ENCODE results near the gene TUFT1. TPM values are rescaled to one million over a fixed set of nuclear protein-coding genes. Genes with fewer than 3 reads are reported as not detected.
A peak's percentile ranks its signal among the peaks of the same experiment; 100 is the strongest.
"Not testable (repeated sequence)": the region's sequence is repeated elsewhere in the genome, so short reads cannot be mapped to it uniquely, and the experiment has no call there.

TUFT1 gene
- total RNA-seq, 1 experiment from 2014 or later, result 19.4 TPM

- no peak for DNase-seq (ENCODE audit: low read depth)
These were observed 27.8 kb upstream of the TUFT1 start for GRCh38 chr1:151512326-151512725.

GRCh38 chr1:151512801-151513625 is 27.1 kb upstream of the TUFT1 start:
- DNase-seq (ENCODE audit: low read depth), result no peak

GRCh38 chr1:151513626-151514121 is 26.4 kb upstream of the TUFT1 start:
- DNase-seq (ENCODE audit: low read depth), result peak; percentile 58

GRCh38 chr1:151514366-151514765 is 25.7 kb upstream of the TUFT1 start:
- DNase-seq (ENCODE audit: low read depth), result no peak

GRCh38 chr1:151515265-151515664 is 24.8 kb upstream of the TUFT1 start:
- no peak for DNase-seq (ENCODE audit: low read depth)

GRCh38 chr1:151516031-151516511 is 24.0 kb upstream of the TUFT1 start:
- no peak for DNase-seq (ENCODE audit: low read depth)

GRCh38 chr1:151518431-151518830 is 21.7 kb upstream of the TUFT1 start:
- DNase-seq (ENCODE audit: low read depth), result no peak

GRCh38 chr1:151518936-151519335 is 21.2 kb upstream of the TUFT1 start:
- DNase-seq (ENCODE audit: low read depth), result no peak

GRCh38 chr1:151519667-151520066 is 20.4 kb upstream of the TUFT1 start:
- no peak for DNase-seq (ENCODE audit: low read depth)

- DNase-seq (ENCODE audit: low read depth), result no peak
These were observed 19.8 kb upstream of the TUFT1 start for GRCh38 chr1:151520359-151520758.

GRCh38 chr1:151522427-151522826 is 17.7 kb upstream of the TUFT1 start:
- DNase-seq (ENCODE audit: low read depth), result not testable (repeated sequence)

GRCh38 chr1:151523326-151523725 is 16.8 kb upstream of the TUFT1 start:
- DNase-seq (ENCODE audit: low read depth), result no peak

GRCh38 chr1:151524736-151525135 is 15.4 kb upstream of the TUFT1 start:
- no peak for DNase-seq (ENCODE audit: low read depth)

- DNase-seq (ENCODE audit: low read depth), result no peak
These were observed 13.2 kb upstream of the TUFT1 start for GRCh38 chr1:151526735-151527525.

- no peak for DNase-seq (ENCODE audit: low read depth)
These were observed 10.9 kb upstream of the TUFT1 start for GRCh38 chr1:151529211-151529702.

GRCh38 chr1:151529781-151530180 is 10.3 kb upstream of the TUFT1 start:
- no peak for DNase-seq (ENCODE audit: low read depth)

GRCh38 chr1:151530461-151530860 is 9.6 kb upstream of the TUFT1 start:
- no peak for DNase-seq (ENCODE audit: low read depth)

- no peak for DNase-seq (ENCODE audit: low read depth)
These were observed 6.2 kb upstream of the TUFT1 start for GRCh38 chr1:151533870-151534269.

GRCh38 chr1:151534662-151535278 is 5.3 kb upstream of the TUFT1 start:
- DNase-seq (ENCODE audit: low read depth), result peak; percentile 80

GRCh38 chr1:151535326-151536271 is 4.5 kb upstream of the TUFT1 start:
- no peak for DNase-seq (ENCODE audit: low read depth)

- DNase-seq (ENCODE audit: low read depth), result no peak
These were observed 3.6 kb upstream of the TUFT1 start for GRCh38 chr1:151536499-151536898.

All from Daoy (cell line).